Fibroblast of lung (primary cell): ENCODE results near the gene HOXB6.

ENCODE experiments used
- CTCF ChIP-seq, 2 donors: IDR thresholded peaks in 1 of 2; conservative IDR thresholded peaks in 1 of 2; 1 replicate in 1 of 2; 2 replicates in 1 of 2; pipeline ENCODE4 v1.5.1; 2011 to 2012; ENCODE audit warnings: low read length in 2 of 2, control low read depth in 1 of 2, inconsistent platforms in 1 of 2, low read depth in 1 of 2, mild to moderate bottlenecking in 1 of 2
- EZH2 ChIP-seq: IDR thresholded peaks from 2 replicates; pipeline ENCODE4 v1.5.1; 2012; ENCODE audit warnings: low read length, control low read depth, mild to moderate bottlenecking; ENCODE audit errors: missing control alignments

- TF ChIP-seq CTCF (conservative IDR thresholded peaks at IDR 0.05 in 1 of 2, IDR thresholded peaks at IDR 0.05 in 1 of 2; ENCODE audit: low read depth in 1 of 2, low read length in 2 of 2) (no peak), EZH2 (no peak)
Measured at GRCh38 chr17:48563867-48564187, 41.0 kb downstream of the HOXB6 start.
